NCI-H1105 treated with DMSO at 0.1 percent for 48 hours (cell line): ENCODE results near the gene CLUH.

Experiments used
- DNase-seq: peaks from one replicate; lab custom pipeline; 2025; lab: John Stamatoyannopoulos, UW

The CLUH gene

DNA sequence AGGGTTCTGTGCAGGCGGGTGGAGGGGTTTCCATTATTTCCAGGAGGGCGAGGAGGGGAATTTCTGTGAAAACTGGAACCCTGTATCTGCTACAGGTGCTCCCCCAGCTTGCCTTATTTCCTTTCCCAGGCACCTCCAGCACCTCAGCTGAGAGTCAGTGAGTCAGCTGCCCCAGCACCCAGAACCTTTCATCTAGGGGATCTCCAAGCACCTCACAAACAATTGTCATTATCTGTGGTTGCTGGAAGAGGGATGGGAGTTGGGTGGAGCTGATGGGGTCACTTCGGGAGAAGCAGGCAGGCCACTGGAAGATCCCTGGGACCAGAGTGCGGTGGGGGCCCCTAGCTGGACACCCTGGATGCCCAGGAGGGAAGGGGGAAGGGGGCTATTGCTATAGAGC, 10.0 kb upstream of the CLUH start:
- no peak for DNase-seq

DNA sequence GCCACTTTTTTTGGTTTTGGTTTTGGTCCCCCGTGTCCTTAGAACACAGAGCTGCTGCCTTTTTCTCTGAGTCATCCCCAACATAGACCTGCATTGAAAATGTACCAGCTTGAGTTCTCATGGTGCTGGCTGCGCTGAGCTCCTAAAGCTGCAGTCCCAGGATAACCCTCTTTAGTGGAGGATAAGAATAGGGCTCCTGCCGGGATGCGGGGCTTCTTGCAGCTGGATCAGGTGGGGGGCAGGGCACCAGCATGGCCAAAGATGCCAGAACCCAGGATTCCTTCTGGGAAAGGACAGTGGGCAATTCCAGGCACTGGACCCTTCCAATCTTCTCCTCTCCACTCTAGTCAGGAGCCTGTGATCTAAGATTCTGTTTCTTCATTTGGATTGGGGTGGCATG, 8.3 kb upstream of the CLUH start:
- no peak for DNase-seq

DNA sequence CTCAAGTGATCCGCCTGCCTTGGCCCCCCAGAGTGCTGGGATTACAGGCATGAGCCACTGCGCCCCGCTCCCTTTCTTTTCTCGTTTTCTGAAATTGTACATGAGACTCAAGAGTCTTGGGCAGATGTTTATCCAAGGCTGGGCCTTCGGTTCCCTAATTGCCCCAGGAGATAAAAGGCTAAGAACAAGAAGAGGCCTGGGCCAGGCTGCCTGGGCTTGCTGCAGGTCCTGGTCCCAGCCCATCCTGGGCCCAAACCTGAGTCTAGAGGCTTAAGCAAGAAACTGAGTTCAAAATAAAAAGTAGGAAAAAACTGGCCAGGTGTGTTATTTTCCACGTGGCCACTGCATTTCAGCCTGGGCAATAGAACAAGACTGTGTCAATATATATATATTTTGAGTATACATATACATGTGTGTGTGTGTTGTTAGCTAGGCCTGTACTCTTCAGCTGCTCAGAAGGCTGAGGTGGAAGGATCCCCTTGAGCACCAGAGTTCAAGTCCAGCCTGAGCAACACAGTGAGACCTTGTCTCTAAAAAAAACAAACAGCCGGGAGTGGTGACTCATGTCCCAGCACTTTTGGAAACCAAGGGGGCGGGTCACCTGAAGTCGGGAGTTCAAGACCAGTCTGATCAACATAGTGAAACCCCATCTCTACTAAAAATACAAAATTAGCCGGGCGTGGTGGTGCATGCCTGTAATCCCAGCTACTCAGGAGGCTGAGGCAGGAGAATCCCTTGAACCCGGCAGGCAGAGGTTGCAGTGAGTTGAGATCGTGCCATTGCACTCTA, 6.8 kb upstream of the CLUH start:
- no peak for DNase-seq

GRCh38 chr17:2716649-2717048, 5.1 kb upstream of the CLUH start:
- no peak for DNase-seq

DNA sequence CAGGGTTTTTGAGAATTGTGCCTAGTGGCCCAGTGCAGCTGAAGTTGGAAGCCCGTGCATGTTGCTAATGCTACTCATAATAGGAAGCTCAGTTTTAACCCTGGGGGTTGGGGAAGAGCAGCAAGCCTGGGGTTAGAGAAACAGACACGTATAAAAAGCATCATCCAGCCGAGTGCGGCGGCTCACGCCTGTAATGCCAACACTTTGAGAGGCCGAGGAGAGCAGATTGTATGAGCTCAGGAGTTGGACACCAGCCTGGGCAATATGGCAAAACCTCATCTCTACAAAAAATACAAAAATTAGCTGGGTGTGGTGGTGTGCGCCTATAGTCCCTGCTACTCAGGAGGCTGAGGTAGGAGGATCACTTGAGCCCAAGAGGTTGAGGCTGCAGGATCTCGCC, 2.3 kb upstream of the CLUH start:
- no peak for DNase-seq

- no peak for DNase-seq
Observed at GRCh38 chr17:2712300-2713043, 908 bp upstream of the CLUH start.

GRCh38 chr17:2710803-2711607, 559 bp downstream of the CLUH start:
- no peak for DNase-seq

- DNase-seq: no peak
Observed at GRCh38 chr17:2710071-2710802, 1.3 kb downstream of the CLUH start.

DNA sequence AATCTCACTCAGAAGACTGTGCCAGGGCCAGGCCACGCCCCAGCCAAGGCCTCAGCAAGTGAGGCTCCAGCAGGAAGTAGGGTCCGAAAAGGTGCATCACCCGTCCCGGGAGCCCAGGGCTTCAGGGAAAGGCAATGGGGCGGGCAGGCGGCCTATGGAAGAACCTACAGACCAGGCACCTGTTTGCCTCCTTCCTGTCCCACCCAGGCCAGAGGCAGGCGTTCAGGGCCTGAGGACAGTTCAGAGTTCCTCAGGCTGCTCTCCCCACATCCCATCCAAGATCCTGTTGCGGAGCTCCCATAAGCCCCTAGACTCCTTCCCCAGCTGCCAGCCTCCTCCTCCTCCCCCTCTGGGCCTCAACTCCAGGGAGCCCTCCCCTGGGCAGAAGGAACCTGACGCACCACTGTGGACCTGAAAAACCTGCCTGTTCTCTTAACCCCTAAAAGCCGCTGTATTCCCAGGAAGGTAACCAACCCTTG, 2.3 kb downstream of the CLUH start:
- no peak for DNase-seq

GRCh38 chr17:2708585-2709182, 2.9 kb downstream of the CLUH start:
- no peak for DNase-seq

DNA sequence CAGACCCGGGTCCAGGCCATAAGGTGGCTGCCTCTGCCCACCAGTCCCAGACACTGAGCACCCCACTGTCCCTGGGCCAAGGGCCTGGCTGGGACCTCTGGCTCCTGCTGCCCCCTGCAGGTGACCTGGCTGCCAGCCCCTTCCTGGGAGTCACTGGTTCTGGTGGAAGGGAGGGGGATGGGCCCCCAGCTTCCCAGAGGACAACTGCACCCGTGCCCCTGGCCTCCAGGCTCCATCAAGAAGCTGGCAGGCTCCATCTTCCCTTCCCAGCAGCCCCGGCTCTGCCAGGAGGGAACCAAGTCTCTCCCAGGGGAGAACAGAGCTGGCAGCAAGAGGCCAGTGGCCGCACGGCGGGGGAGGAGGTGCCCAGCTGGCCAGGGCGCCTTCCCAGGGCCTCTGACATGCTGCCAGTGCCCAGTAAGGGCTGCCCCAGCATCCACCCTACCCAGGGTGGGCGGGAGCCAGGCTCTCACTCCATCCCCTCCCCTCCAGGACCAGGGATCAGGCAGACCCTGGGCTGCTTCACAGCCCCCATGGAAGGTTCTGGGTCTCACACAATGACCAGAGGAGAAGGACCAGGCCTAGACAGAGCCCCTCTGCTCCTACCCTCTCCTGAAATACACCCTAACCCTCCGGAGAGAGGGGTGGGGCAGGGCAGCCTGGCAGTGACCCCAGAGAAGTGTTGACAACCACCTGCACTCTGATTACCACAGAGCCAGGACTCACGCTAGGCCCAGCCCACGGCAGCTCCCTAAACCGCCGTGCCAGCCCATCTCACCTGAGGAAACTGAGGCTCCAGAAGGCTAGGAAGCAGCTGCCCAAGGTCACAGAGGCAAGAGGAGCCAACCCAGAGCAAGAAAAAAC, 3.6 kb downstream of the CLUH start:
- no peak for DNase-seq

- DNase-seq: no peak
Observed at GRCh38 chr17:2706911-2707510, 4.6 kb downstream of the CLUH start.

- no peak for DNase-seq
Observed at GRCh38 chr17:2705888-2706795, 5.4 kb downstream of the CLUH start.

DNA sequence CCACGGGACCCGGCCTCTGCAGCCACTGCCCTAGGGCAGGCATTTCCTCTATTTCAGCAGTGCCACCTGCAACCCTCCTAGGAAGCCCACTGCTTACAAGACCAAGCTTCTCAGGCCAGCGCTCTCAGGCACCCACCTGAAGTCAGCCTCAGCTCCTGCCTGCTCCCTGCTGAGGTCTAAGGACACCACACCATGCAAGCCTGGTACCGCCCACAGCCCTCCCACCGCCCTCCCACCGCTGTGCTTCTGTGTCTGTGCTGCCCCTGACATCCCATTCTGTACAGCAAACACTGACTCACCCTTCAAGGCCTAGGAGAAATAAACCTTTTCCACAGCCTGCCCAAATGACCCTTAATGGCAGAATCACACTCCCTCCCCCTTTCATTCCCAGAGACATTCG, 6.3 kb downstream of the CLUH start:
- DNase-seq: no peak

GRCh38 chr17:2704890-2705248, 6.7 kb downstream of the CLUH start:
- DNase-seq: no peak

GRCh38 chr17:2704031-2704889, 7.3 kb downstream of the CLUH start:
- DNase-seq: no peak

- DNase-seq: no peak
Observed at GRCh38 chr17:2703606-2704005, 8.0 kb downstream of the CLUH start.

DNA sequence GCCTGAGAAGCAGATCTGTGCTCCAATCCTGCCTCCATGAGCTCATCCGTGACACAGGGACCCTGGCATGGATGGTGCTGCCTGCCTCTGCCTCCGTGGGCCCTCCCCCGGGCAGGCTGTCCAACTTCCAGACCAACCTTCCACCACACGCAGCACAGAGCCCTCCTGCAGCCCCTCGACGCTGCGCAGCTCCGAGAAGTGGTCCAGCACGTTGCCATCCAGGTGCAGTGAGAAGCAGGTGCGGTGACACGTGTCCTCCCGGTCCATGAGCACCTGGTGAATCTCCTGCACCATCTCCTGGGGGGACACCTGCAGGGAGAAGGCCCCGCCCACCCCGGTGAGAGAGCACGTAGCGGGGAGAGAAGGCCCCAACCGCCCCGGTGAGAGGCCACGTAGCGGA, 8.4 kb downstream of the CLUH start:
- no peak for DNase-seq
